ENCODE data around the gene PYGL.
"Not testable (repeated sequence)": the region's sequence is repeated elsewhere in the genome, so short reads cannot be mapped to it uniquely, and the experiment has no call there.

The PYGL gene

GRCh38 chr14:50943943-50944646 is at the start of gene PYGL:
Gene PYGL, minus strand, starts transcription at chr14:50944483. Its CDS starts 80 bp downstream, at chr14:50944403.
- DNase-seq (ENCODE audit: low read depth in 2 of 2) = no peak

GRCh38 chr14:50985859-50986331 is 41.6 kb upstream of the PYGL start:
- no peak for DNase-seq (ENCODE audit: low read depth in 2 of 2)

- DNase-seq (ENCODE audit: low read depth in 2 of 2) = no peak
Measured at GRCh38 chr14:50985124-50985858, 41.0 kb upstream of the PYGL start.

GRCh38 chr14:50984036-50984710 is 39.9 kb upstream of the PYGL start:
- no peak for DNase-seq (ENCODE audit: low read depth in 2 of 2)

- DNase-seq (ENCODE audit: low read depth in 2 of 2) = no peak
Measured at GRCh38 chr14:50979941-50980850, 35.9 kb upstream of the PYGL start.

- no peak for DNase-seq (ENCODE audit: low read depth in 2 of 2)
Measured at GRCh38 chr14:50978888-50979287, 34.6 kb upstream of the PYGL start.

- DNase-seq (ENCODE audit: low read depth in 2 of 2) = no peak
Measured at GRCh38 chr14:50978529-50978871, 34.2 kb upstream of the PYGL start.

GRCh38 chr14:50977863-50978528 is 33.7 kb upstream of the PYGL start:
- DNase-seq (ENCODE audit: low read depth in 2 of 2) = no peak

GRCh38 chr14:50974118-50974517 is 29.8 kb upstream of the PYGL start:
- no peak for DNase-seq (ENCODE audit: low read depth in 2 of 2)

GRCh38 chr14:50972734-50973133 is 28.5 kb upstream of the PYGL start:
- no peak for DNase-seq (ENCODE audit: low read depth in 2 of 2)

GRCh38 chr14:50970886-50971781 is 26.9 kb upstream of the PYGL start:
- no peak for DNase-seq (ENCODE audit: low read depth in 2 of 2)

- no peak for DNase-seq (ENCODE audit: low read depth in 2 of 2)
Measured at GRCh38 chr14:50967790-50968189, 23.5 kb upstream of the PYGL start.

- DNase-seq (ENCODE audit: low read depth in 2 of 2) = peak; percentile 68
Measured at GRCh38 chr14:50967103-50967502, 22.8 kb upstream of the PYGL start.

- DNase-seq (ENCODE audit: low read depth in 2 of 2) = peak; percentile 90 to 92
Measured at GRCh38 chr14:50964683-50965390, 20.6 kb upstream of the PYGL start.

GRCh38 chr14:50963919-50964318 is 19.6 kb upstream of the PYGL start:
- no peak for DNase-seq (ENCODE audit: low read depth in 2 of 2)

- peak; percentile 87 for DNase-seq (ENCODE audit: low read depth in 2 of 2)
Measured at GRCh38 chr14:50961605-50962221, 17.4 kb upstream of the PYGL start.

GRCh38 chr14:50957296-50957695 is 13.0 kb upstream of the PYGL start:
- no peak for DNase-seq (ENCODE audit: low read depth in 2 of 2)

GRCh38 chr14:50956421-50956820 is 12.1 kb upstream of the PYGL start:
- DNase-seq (ENCODE audit: low read depth in 2 of 2) = not testable (repeated sequence)

Measured in fibroblast of skin of left quadriceps (primary cell).